Stimulated activated CD4-positive, alpha-beta T cell treated with anti-CD3 and anti-CD28 coated beads, Interleukin-15, amount 100 ng/mL, for 48 hours (primary cell): ENCODE data around the gene DAGLA.

Experiments used
- DNase-seq, 2 donors: peaks; one replicate each; pipeline ENCODE4 v3.0.0-alpha.2; 2020; ENCODE audit warnings: low read depth in 2 of 2

DAGLA gene

DNA sequence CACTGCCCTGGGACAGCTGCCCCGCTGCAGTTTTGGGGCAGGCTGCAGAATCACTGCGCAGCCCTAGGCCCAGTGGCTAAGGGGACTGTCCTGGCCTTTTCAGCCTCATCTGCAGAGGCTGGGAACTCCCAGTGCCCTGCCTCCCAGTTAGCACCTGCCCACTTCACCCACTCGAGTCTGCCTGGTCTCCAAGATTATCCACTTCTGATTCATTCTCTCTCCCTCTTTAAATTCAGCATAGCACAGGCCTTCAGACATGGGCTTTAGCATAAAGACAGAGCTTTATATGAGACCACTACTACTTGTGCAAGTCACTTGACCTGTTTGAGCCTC, 8.9 kb downstream of the DAGLA start:
- DNase-seq = no peak

DNA sequence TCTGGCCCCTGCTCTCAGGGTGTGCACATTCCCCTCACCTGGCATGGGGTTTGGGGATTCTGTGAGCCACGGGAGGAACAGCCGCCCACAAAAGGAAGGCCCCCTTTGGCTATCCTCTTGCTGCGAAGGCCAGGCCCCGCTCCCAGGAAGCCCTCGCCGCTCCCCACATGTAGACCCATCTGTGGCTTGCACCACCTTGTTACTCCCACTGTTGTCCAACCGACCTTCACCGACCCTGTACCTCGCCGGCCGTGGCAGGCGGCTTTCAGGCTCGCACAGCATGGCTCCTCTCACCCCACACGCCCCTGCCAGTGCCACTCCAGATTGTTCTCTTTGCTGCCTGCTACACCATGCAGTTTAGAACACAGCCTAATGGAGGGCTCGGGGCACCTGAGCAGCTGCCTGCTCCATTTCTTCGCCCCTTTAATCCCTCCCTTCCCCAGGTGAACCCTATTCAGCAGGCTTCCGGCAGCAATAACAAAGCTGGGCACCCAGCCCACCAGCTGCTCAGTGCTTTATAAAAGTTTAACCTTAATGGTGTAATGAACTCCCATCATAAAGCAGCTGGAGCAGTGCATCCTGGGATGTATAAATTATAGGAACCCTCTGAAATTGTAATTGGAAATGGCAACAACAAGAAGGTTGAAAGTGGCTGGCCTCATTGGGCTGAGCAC, 10.7 kb downstream of the DAGLA start:
- no peak for DNase-seq

DNA sequence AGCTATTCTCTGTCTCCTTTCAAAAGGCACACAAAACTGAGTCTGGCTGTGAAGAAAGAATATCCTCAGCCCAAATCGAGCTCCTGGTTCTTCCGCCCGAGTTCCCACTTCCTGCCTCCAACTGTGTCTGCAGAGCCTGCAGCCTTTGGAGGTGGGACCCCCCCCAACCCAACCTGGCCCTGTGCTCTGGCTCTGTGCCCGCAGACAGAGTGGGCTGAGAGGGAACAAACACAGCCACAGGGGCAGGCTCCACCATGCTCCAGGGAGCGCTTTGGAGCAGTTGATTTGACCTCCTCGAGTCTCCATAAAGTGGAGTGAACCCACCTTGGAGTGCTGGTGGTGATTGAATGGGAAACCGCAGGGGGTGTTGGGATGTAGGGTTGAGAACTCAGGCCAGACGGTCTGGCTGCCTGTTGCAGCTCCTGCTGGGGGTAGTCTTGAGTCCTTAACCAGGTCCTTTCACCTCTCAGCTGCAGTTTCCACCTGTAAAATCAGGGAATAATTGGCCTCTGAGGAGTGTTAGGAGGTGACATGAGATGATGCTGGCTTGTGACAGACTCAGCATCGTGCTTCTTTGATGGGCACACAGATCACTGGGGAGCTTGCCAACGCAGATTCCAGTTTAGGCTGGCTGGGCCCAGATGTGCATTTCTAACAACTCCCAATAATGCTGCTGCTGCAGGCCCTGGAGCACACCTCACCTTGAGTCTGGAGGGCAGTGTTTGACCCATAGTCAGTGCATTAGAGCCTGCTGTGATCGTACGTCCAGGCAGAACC, 11.4 kb downstream of the DAGLA start:
- DNase-seq = no peak

- DNase-seq = no peak
These were observed 13.9 kb downstream of the DAGLA start for GRCh38 chr11:61693922-61694601.

DNA sequence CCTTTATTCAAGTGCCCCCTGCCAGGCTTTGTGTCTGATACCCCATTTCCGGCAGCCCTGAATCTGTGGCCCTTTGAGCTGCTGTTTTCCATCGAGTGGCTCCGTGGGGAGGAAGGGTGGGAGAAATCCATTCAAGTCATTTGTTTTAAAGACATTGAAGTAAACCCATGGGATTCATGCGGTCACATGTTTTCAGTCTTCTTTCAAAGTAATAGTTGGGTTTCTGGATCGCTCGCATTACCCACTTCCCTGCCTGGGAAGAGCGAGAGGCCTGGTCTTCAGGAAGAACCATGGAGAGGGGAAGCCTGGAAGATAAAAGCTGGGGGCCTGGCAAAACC, 14.4 kb downstream of the DAGLA start:
- no peak for DNase-seq

- DNase-seq = no peak
These were observed 14.9 kb downstream of the DAGLA start for GRCh38 chr11:61694946-61695706.

DNA sequence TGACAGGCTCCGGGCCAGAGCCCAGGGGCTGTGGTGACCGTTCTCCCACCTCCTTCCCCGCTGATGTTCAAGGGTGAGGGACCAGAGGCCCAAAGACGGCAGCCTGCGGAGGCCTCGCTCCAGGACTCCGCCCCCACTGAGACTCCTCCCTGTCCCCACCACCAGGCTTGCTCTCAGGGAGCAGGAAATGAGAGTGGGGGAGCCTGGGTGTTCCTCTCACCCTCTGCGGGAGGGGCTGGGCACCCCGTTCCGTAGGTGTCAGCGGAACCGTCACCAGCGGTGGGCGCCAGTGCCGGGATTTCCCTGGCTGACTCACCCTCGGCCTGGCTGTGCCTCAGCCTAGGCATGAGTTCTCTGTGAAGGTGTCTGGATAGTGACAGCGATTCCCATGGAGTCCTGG, 15.7 kb downstream of the DAGLA start:
- DNase-seq = peak; percentile 88 to 92

DNA sequence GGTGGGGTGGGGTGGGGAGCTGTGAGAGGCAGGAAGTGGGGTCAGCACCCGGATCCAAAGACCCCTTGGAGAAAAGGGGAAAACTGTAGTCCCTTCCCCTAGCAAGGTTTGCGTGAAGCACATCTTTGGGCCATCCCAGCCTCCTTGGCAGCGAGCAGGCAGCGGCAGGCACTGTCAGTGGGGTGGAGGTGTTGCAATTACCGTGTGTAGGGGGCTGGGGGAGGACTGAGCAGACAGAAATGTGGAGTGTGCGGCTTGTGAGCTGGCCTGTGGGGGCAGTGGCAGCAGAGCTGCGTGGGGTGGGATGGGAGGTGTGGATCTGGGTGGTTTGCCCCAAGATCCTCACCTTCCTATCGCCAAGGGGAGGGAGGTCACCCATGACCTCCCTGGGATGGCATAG, 16.4 kb downstream of the DAGLA start:
- DNase-seq = no peak

DNA sequence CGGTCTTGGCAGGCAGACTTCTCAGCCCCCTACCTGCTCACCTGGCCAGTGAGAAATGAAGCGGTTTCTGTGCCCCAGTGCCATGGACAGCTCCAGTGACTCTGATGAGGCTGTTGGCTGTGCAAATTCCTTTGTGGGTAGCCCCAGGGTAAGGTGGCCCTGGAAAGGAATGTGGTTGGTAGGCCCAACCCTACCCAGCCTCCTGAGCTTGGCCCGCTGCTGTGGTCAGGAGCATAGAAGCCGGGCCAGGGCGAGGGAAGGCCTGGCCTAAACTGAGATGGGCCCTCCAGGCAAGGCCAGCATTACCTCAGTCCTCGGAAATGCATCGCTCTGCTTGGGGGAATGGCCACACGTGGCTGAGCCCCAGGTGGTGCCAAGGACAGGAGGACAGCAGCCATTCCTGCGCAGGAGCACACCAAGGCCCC, 16.9 kb downstream of the DAGLA start:
- DNase-seq = no peak

DNA sequence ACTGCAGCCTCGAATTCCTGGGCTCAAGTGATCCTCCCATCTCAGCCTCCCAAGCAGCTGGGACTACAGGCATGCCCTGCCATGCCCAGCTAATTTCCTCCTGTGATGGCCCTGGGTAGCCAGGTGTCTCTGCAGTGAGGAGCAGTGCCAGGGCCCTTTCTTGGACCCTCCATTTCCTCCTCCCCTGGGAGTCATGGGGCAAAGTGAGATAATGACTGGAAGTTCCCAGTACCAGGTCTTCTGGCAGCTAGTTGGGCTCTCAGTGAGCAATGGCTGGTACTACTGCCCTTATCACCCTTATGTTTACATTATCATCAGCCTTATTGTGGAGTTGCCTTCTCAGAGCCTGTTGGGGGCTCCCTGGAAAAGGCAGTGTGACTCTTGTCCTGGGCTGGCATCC, 17.6 kb downstream of the DAGLA start:
- no peak for DNase-seq

DNA sequence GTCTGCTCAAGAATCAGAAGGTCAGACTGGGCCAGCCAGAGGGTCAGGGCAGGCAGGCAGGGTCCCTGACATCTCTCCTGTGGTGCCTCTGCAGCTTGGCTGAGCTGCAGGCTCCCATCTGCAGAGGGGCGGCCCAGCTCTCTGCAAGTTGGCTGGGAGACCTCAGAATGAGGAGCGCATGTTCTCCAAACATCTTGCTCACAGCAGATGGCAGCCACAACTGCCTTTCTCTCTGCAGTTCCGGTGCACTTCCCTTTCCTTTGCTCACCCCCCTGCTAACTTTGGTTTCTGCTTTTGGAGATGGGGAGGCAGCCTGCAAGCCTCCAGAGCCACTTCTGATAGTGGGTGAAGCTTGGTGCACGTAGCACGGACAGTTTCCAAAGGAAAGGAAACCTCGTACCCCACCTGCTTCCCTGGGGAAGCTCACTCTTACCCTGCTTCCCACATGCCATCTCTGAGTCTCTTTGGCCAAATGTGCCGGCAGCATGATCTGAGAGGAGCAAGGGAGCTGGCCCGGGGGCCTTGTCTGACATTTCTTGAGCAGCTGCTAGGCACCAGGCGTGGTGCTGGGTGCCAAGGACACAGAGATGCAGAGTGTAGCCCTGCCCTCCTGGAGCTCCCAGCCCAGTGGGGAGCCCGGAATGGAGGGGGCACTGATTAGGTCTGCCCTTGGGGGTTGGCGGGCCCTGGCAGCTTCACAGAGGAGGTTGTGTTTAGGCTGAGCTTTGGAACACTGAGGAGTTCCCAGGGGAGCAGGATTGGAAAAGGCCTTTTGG, 18.2 kb downstream of the DAGLA start:
- DNase-seq = no peak

GRCh38 chr11:61699737-61700160, 19.6 kb downstream of the DAGLA start:
- DNase-seq = no peak

- DNase-seq = no peak
These were observed 20.0 kb downstream of the DAGLA start for GRCh38 chr11:61700212-61700611.

GRCh38 chr11:61700720-61701119, 20.5 kb downstream of the DAGLA start:
- no peak for DNase-seq

GRCh38 chr11:61701242-61701886, 21.2 kb downstream of the DAGLA start:
- no peak for DNase-seq

GRCh38 chr11:61702701-61703312, 22.6 kb downstream of the DAGLA start:
- no peak for DNase-seq

DNA sequence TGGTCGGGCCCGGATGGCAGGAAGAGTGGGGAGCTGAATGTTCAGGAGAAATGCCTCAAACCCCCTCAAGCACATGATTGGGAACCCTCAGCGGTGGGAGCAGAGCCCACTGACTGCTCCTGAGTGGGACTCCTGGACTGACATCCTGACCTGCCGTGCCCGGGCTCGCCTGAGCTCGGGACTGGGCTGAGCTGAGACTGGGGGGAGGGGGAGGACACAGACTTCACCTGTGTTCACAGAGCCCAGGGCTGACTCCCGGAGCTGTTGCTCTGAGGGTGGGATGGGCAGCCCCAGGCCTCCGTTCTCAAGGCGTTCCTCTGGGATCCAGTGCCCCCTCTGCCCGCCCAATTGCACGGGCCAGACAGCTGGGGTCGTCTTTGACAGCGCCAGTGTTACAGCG, 24.6 kb downstream of the DAGLA start:
- DNase-seq = no peak

DNA sequence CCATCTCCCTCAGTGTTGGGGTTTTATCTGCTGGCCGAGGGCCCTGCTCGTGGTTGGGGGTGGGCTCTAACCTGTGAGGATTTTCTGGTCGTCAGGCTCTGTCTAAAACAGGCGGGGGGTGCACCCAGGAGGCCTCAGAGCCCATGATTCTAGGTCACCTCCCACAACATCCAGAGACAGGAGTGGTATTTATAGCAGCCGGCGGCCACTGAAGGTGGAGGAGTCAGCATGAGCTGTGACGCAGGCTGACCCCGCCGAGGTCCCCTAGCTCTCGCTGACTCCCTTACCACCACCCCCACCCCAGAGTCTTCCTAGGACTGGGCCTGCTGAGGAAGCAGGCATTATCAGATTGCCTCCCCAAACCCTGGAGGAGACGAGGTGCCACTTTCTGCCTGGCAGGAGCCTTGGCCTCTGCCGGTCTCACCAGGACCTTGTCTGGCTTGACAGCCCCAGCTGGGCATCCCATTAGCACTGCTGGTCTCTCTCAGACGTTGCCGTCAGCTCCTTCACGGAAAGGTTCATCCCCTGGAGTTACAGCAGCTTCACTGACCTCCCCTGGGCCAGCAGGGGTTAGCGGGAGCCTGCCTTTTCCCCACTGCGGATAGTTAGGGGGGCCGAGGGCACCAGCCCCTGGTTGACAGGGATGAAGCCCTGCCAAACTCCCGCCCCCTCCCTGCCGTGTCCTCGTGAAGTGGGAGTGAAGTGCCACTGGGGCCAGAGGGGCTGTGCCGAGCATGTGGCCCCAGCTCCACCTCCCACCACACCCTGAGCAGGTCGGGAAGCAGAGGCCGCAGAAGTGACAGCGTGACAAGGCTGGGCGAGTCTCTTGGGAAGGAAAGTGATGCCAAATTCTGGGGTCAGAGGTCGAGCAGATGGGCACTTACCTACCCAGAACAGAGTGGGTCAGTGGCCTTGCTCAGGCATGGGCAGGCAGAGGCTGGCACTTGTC, 26.5 kb downstream of the DAGLA start:
- DNase-seq = no peak

- DNase-seq = no peak
These were observed 27.4 kb downstream of the DAGLA start for GRCh38 chr11:61707574-61707973.

DNA sequence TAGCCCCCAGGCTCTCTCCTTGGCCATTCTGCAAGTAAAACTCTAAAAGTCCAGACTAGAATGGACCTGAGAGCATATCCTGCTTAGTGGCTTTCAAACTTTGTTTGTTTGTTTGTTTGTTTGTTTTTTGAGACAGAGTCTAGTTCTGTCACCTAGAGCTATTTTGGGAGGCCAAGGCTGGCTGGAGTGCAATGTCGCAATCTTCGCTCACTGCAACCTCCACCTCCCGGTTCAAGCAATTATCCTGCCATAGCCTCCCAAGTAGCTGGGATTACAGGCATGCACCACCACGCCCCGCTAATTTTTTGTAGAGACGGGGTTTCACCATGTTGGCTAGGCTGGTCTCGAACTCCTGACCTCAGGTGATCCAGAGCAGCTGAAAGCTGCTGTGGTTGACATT, 28.9 kb downstream of the DAGLA start:
- DNase-seq = no peak
